ENCODE measurements around the gene HES5. TPM values are rescaled to one million over a fixed set of nuclear protein-coding genes. Genes with fewer than 3 reads are reported as not detected.

The HES5 gene
- total RNA-seq, 1 experiment from 2014 or later: not detected

- Histone ChIP-seq H4K8ac (replicated peaks; ENCODE audit: insufficient read length, low read depth, low read length) (no peak overlapping the region), H2BK120ac (ENCODE audit: low read depth, low read length, poor library complexity, severe bottlenecking) (no peak overlapping the region), H3K9me3 (ENCODE audit: control insufficient read depth, low read depth, low read length) (no peaks in the 10 kb centered on the region), H3K23ac (ENCODE audit: insufficient read length, low read depth, low read length) (no peak overlapping the region), H3K27me3 (ENCODE audit: insufficient read depth, low read length) (no peaks in the 10 kb centered on the region), H4K20me1 (ENCODE audit: control insufficient read depth, insufficient read depth, insufficient read length) (peaks cover 3% of the 10 kb centered on the region), H3K9ac (ENCODE audit: extremely low read depth, insufficient read length, low read length) (no peak overlapping the region), H3K79me1 (ENCODE audit: insufficient read depth, low read depth, low read length, poor library complexity, severe bottlenecking) (no peaks in the 10 kb centered on the region), H2BK15ac (ENCODE audit: low read depth, low read length) (no peak overlapping the region), H3K4me2 (ENCODE audit: insufficient read depth, insufficient read length, low read length) (no peak overlapping the region), H3K79me2 (ENCODE audit: insufficient read depth, low read length) (peaks cover 4% of the 10 kb centered on the region; the same call in 1 of the 2 replicates), H2BK5ac (ENCODE audit: insufficient read length, low read length) (no peak overlapping the region), H3K18ac (ENCODE audit: insufficient read length, low read depth, low read length) (no peak overlapping the region), H2BK20ac (ENCODE audit: low read depth, low read length, poor library complexity, severe bottlenecking) (no peak overlapping the region), H3K4ac (ENCODE audit: low read depth, low read length) (no peak overlapping the region), H3K56ac (ENCODE audit: insufficient read length, low read depth, low read length) (no peak overlapping the region), H4K91ac (ENCODE audit: insufficient read length, low read depth, low read length) (no peak overlapping the region), H3K4me1 (ENCODE audit: insufficient read depth, low read length) (no peaks in the 10 kb centered on the region), H4K5ac (ENCODE audit: insufficient read length, low read depth, low read length) (no peak overlapping the region), H2AK5ac (ENCODE audit: insufficient read length, low read length) (no peak overlapping the region), H3K14ac (ENCODE audit: insufficient read depth, low read length) (no peak overlapping the region), H3K27ac (ENCODE audit: insufficient read length, low read depth, low read length) (no peak overlapping the region), H3T11ph (ENCODE audit: low read length) (no peak overlapping the region), H3K23me2 (ENCODE audit: insufficient read length, low read depth, low read length, poor library complexity, severe bottlenecking) (no peaks in the 10 kb centered on the region), H2BK12ac (ENCODE audit: insufficient read length, low read depth, low read length) (no peak overlapping the region), H2AFZ (ENCODE audit: low read length) (no peak overlapping the region)
- H3K36me3 Mint-ChIP-seq (ENCODE audit: insufficient read depth in 1 of 3, low read depth in 3 of 3): peaks cover 31 to 53% (median 49%) of the 10 kb centered on the region in 3 experiments
- H3K4me3 Mint-ChIP-seq: no peak overlapping the region
- H3K27ac Mint-ChIP-seq: no peak overlapping the region
- DNase-seq: no peak
- no CpG with 5 or more reads among the region's 17 CpGs for WGBS (ENCODE audit: extremely low coverage, insufficient read length, low lambda C conversion rate)
- H3K4me1 Mint-ChIP-seq: no peaks in the 10 kb centered on the region
- TF ChIP-seq CTCF (conservative IDR thresholded peaks at IDR 0.05): no peak
- no peaks in the 10 kb centered on the region for H3K9me3 Mint-ChIP-seq
- H3K27me3 Mint-ChIP-seq (ENCODE audit: low read depth): no peaks in the 10 kb centered on the region
Measured at GRCh38 chr1:2517966-2518365, 12.1 kb downstream of the HES5 start.
